Fibroblast of skin of scalp (primary cell): Measurements from ENCODE around the gene PHACTR2. TPM values are rescaled to one million over a fixed set of nuclear protein-coding genes. Genes with fewer than 3 reads are reported as not detected.
A peak's percentile ranks its signal among the peaks of the same experiment; 100 is the strongest.
"Not testable (repeated sequence)": the region's sequence is repeated elsewhere in the genome, so short reads cannot be mapped to it uniquely, and the experiment has no call there.

ENCODE experiments used
- DNase-seq: peaks from one replicate; pipeline ENCODE4 v3.0.0-alpha.2; 2013
- polyA plus RNA-seq, 2 experiments: library from polyadenylated mRNA; unstranded; fragments of 120-200 nt; gene quantifications; one replicate each; pipeline ENCODE4 v1.2.1, GENCODE V29; 2013; ENCODE audit not compliant: insufficient read length in 2 of 2

Gene PHACTR2
- polyA plus RNA-seq (2013, experiment 1 of 2; ENCODE audit: insufficient read length): 13.6 TPM
- polyA plus RNA-seq (2013, experiment 2 of 2; ENCODE audit: insufficient read length): 15.7 TPM

DNA sequence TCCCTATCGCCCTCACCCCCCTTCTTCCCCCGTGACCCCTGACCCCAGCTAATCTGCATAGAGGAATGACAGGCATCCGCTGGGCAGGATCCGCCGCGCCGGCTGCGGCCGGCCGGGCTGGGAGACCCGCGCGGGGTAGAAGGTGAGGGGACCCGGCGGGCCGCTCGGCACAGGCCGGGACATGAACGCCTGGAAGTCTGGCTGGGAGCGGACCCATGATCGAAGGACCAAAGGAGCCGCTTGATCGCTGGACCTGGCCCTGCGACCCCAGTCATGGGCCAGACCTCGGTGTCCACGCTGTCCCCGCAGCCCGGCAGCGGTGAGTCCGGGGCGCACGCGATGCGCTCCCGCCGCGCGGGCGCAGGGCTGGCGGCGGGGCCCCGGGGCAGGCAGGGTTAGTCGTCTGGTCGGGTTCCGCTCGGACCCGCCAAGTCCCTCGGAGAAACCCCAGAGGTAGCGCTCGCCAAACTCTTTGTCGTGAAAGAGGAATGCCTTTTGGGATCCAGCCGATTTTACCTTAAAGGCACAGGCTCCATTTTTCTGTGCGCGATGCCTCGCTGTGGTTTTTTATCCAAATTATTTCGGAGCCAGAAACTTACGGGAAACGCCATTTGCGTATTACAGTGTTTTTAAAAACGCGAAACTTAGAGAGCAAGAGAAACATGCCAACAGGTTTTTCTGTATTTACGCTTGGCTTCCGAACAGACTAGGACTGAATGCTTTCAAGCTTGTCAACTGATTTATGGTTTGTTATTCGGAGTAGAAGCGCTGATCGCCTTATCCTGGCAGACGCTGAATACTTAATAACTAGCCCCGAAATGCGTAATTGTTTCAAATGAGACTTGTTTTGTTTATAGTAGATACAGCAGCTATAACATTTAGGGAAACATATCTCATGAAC is at the start of gene PHACTR2:
PHACTR2 (plus strand) TSS at position 75 of the 901 bp plus-strand sequence; CDS start at position 274, 199 bp downstream.
- peak; percentile 78 for DNase-seq

DNA sequence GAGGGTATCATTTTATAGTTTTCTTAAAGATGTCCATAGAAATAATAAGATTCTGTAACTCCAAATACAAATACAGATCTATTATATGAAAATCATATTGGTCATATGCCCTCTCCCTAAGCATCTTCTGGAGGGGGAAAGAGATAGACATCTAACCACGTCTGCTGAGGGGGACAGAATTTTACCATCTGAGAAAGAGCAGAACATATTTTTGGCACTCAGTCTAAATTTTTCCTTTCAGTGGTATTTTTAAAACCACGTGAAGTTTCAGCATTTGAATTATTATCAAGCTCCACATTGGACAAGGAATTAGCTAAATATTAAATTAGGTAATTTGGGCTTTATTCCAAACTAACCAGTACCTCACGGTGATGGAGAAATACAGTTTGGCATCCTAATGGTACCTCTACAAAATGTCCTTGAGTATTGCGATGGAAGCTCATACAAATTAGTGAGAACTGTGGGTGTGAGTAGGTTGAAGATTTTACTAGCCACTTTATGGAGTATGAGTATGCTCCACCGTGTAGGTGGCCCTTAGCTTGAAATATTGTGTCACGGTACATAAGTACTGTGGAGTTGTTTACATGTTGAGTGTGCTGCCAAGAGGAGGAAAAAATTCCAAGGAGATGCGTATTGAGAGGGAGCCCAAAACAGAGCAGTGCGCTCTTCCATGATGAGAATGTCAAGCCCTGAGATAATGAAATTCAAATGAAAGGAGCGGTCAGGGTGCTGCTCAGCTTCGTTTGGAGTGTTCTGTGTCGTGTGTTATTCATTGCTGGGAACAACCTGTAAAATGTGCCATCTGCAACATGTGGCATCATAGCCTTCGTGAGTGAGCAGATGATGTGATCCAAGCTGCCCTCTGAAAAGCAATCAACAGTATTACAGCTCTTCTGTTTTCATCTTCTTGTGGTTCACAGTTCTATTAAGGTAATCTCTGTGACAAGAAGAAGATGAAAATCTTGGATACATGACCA is 48.4 kb upstream of the PHACTR2 start:
- DNase-seq: no peak

DNA sequence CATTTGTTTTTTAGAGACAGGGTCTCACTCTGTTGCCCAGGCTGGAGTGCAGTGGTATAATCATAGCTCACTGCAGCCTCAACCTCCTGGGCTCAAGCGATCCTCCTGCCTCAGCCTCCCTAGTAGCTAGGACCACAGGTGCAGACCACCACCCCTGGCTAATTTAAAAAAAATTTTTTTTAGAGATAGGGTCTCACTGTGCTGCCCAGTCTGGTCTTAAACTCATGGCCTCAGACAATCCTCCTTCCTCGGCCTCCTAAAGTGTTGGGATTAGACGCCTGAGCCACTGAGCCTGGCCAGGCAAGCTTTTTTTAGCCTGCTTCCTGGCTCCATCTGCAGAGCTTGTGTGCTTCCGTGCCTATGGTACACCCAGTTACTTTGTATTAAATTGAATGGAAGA is 46.6 kb upstream of the PHACTR2 start:
- DNase-seq: not testable (repeated sequence)

- DNase-seq: no peak
Measured at GRCh38 chr6:143632894-143633293, 44.9 kb upstream of the PHACTR2 start.

- no peak for DNase-seq
Measured at GRCh38 chr6:143634486-143634885, 43.3 kb upstream of the PHACTR2 start.

DNA sequence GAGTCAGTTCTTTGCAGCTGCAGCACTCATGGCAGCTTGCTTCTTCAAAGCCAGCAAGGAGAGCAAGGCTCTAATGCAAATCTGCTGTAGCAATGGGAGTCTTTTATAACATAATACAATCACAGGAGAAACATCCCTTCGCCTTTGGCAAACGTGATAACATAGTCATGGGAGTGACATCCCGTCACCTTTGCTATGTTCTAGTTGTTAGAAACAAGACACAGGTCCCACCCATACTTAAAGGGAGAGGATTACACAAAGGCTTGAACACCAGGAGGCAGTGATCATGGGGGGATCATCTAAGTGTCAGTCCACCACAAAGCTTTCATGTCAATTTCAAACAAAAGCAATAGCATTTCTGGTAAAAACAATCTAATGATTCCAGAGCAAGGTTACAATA is 40.1 kb upstream of the PHACTR2 start:
- no peak for DNase-seq

DNA sequence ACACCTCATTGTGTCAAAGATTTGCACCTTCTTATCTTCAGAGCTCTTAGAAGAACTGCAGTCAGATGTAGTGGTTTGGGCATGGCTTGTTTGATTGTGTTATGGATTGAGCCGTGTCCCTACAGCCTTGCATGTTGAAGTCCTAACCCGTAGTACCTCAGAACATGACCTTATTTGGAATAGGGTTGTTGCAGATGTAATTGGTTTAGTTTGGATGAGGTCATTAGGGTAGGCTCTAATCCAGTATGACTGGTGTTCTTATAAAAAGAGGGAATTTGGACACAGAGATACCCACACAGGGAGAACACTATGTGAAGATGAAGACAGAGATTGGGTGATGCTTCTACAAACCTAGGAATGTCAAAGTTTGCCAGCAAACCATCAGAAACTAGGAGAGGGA is 35.4 kb upstream of the PHACTR2 start:
- no peak for DNase-seq

DNA sequence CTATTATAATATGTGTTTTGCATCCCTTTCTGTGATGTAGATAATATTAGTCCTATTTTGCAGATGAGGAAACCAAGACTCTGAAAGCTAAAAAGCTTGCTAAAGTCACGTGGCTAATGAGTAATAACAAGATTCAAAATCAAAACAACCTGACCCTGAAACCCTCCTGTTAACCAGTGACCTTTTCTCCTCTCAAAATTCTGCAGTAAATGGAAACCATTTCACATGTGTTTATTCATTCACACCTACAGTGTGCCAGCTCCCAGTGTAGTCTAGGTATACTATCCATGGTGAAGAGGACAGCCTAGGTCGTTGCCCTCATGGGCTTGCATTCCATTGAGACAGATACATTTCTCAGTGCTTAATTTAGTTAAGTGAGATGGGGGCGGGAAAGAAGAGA is 30.6 kb upstream of the PHACTR2 start:
- DNase-seq: no peak

DNA sequence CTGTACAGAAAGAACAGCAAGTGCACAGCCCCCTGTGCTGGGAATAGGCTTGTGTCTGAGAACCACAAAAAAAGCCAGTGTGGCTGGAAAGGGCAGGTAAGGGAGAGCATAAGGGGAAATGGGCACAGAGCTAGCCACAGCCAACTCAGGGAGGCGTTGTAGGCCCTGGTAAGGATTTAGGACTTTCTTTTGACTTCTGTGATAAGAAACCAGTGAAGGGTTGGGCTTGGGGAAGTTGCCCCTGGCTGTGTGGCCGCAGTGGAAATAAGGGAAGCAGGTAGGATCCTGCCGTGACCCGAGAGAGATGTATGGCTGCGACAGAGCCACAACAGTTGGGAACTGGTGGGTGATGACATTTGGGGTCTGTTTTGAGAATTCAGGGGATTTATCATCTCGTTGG is 30.0 kb upstream of the PHACTR2 start:
- DNase-seq: no peak

GRCh38 chr6:143649319-143649718 is 28.4 kb upstream of the PHACTR2 start:
- DNase-seq: not testable (repeated sequence)

DNA sequence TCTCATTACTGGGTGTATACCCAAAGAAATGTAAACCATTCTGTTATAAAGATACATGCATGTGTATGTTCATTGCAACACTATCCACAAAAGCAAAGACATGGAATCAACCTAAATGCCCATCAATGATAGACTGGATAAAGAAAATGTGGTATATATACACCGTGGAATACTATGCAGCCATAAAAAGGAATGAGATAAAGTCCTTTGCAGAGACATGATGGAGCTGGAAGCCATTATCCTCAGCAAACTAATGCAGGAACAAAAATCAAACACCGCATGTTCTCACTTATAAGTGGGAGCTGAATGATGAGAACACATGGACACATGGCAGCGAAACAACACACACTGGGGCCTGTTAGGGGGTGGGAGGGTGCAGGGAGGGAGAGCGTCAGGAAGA is 26.4 kb upstream of the PHACTR2 start:
- DNase-seq: not testable (repeated sequence)

DNA sequence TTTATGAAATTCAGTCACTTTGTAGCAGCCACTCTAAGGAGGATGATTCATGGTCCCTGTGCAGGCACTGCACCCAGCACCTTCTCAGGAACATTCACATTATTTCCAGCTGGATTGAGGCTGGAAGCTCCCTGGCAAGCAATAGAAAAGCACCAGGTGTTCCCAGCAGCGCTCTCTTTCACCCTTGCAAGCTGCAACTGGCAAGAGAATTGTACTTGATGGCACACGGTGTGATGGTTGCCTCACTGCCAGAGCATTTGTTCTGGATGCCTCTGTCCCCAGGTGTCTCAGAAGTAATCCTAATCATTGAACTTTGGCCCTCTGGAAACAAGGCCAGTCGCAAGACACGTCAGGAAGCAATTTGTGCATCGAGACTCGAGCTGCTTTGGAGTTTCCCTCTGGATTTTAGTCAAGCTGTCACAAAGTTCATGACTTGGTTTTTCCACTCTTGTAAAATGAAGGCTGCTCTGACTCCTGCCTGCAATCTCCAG is 24.9 kb upstream of the PHACTR2 start:
- DNase-seq: no peak

GRCh38 chr6:143655541-143655940 is 22.2 kb upstream of the PHACTR2 start:
- DNase-seq: no peak

DNA sequence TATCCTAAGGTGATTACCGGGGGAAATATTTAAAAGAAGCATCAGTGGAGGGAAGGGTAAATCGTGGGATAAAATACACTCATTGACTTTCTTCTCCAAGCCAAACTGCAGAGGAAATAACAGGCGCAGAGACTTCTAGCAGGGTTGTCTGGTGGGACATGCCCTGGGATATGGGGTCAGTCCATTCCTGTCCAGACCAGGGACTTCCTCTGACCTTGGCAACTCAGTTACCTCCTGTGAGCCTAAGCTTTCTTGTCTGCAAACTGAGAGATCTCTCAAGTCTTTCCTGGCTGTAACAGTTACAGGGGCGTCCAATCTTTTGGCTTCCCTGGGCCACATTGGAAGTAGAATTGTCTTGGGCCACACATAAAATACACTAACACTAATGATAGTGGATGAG is 21.7 kb upstream of the PHACTR2 start:
- DNase-seq: no peak

GRCh38 chr6:143657809-143658208 is 20.0 kb upstream of the PHACTR2 start:
- DNase-seq: no peak

- DNase-seq: not testable (repeated sequence)
Measured at GRCh38 chr6:143660170-143660569, 17.6 kb upstream of the PHACTR2 start.

DNA sequence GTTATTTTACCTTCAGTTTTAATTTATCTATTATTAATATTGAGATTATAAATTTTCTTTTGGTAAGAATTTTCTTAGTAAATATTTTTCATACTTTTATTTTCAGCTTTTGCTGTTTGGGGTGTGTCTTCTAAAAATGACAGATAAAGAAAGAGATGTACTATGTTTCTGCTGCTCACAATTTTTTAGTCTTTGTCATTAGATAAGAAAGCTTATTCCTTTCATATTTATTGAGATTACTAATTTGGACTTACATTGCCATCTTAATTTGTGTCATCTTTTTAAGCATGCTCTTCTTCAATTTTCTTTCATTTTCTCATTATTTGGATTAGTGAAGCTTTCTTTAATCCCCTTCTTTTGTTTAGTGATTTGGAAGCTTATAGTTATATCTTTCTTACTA is 13.6 kb upstream of the PHACTR2 start:
- DNase-seq: no peak

GRCh38 chr6:143666007-143666406 is 11.8 kb upstream of the PHACTR2 start:
- not testable (repeated sequence) for DNase-seq

DNA sequence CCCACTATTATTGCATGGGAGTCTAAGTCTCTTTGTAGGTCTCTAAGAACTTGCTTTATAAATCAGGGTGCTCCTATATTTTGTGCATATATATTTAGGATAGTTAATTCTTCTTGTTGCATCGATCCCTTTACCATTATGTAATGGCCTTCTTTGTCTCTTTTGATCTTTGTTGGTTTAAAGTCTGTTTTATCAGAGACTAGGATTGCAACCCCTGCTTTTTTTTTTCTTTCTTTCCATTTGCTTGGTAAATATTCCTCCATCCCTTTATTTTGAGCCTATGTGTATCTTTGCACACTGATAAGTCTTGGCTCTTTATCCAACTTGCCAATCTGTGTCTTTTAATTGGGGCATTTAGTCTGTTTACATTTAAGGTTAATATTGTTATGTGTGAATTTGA is 8.3 kb upstream of the PHACTR2 start:
- not testable (repeated sequence) for DNase-seq

DNA sequence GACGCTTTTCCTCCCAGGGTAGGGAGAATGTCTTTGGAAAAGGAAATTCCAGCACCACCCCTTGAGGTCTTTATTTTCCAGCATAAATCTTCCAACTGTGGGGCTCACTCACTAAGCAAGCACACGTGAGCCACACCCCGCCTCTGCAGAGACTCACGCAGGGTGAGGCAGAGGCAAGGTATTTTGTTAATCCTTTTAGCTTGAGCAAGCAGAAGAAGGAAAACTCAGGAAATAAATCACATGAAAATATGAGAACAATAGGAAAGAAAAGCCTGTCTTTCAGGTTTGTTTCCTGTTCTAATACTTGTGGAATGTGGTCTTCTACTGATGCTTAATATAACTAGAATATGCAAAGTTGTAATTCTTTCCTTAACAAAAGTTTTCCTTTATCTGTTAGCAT is 4.1 kb upstream of the PHACTR2 start:
- DNase-seq: peak; percentile 66

- DNase-seq: no peak
Measured at GRCh38 chr6:143674483-143675381, 3.0 kb upstream of the PHACTR2 start.
